Hepatocyte (in vitro differentiated cells): Measurements from ENCODE around the gene TBL1Y. TPM values are rescaled to one million over a fixed set of nuclear protein-coding genes. Genes with fewer than 3 reads are reported as not detected.
"Not testable (repeated sequence)": the region's sequence is repeated elsewhere in the genome, so short reads cannot be mapped to it uniquely, and the experiment has no call there.

Experiments
- DNase-seq: peaks from one replicate; pipeline ENCODE4 v3.0.0-alpha.2; 2016; ENCODE audit warnings: low spot score
- H2AFZ ChIP-seq: fragments of 200-600 bp; sonication (generic); 2 replicates; pipeline ENCODE4 v1.6.0; 2016; ENCODE audit warnings: antibody characterized with exemption, mild to moderate bottlenecking
- H3K27ac ChIP-seq: fragments of 200-600 bp; sonication (generic); 2 replicates; pipeline ENCODE4 v1.5.1; 2016; ENCODE audit warnings: mild to moderate bottlenecking
- H3K27me3 ChIP-seq: fragments of 200-600 bp; sonication (generic); 2 replicates; pipeline ENCODE4 v1.6.1; 2016
- H3K36me3 ChIP-seq: fragments of 200-600 bp; sonication (generic); replicated peaks from 2 replicates; pipeline ENCODE4 v1.5.1; 2016; ENCODE audit warnings: low read depth; ENCODE audit not compliant: insufficient read depth
- H3K4me1 ChIP-seq: fragments of 200-600 bp; sonication (generic); 2 replicates; pipeline ENCODE4 v1.5.1; 2016; ENCODE audit warnings: mild to moderate bottlenecking, moderate library complexity; ENCODE audit not compliant: insufficient read depth
- H3K4me2 ChIP-seq: fragments of 200-600 bp; sonication (generic); 2 replicates; pipeline ENCODE4 v1.6.0; 2016
- H3K4me3 ChIP-seq: fragments of 200-600 bp; sonication (generic); 2 replicates; pipeline ENCODE4 v1.5.1; 2016; ENCODE audit warnings: mild to moderate bottlenecking
- H3K79me2 ChIP-seq: fragments of 200-600 bp; sonication (generic); 2 replicates; pipeline ENCODE4 v1.6.0; 2017; ENCODE audit warnings: mild to moderate bottlenecking
- H3K9me2 ChIP-seq: fragments of 200-600 bp; sonication (generic); replicated peaks from 2 replicates; pipeline ENCODE4 v1.6.0; 2017; ENCODE audit warnings: mild to moderate bottlenecking; ENCODE audit not compliant: insufficient read depth
- H3K9me3 ChIP-seq: fragments of 200-600 bp; sonication (generic); 2 replicates; pipeline ENCODE4 v1.5.1; 2016; ENCODE audit warnings: low read depth, mild to moderate bottlenecking
- H4K20me1 ChIP-seq: fragments of 200-600 bp; sonication (generic); 2 replicates; pipeline ENCODE4 v1.6.0; 2016; ENCODE audit warnings: mild to moderate bottlenecking; ENCODE audit not compliant: insufficient read depth, poor library complexity, severe bottlenecking
- CTCF ChIP-seq: fragments of 200-600 bp; sonication (generic); IDR thresholded peaks from 2 replicates; pipeline ENCODE4 v1.5.1; 2016; ENCODE audit warnings: antibody characterized with exemption, mild to moderate bottlenecking; ENCODE audit not compliant: poor library complexity
- EZH2 ChIP-seq: fragments of 200-600 bp; sonication (generic); IDR thresholded peaks from 2 replicates; pipeline ENCODE4 v1.6.1; 2016; ENCODE audit warnings: antibody characterized with exemption, mild to moderate bottlenecking, borderline replicate concordance
- EZH2phosphoT487 ChIP-seq: fragments of 200-600 bp; sonication (generic); IDR thresholded peaks from one replicate; pipeline ENCODE4 v1.6.1; 2018; ENCODE audit warnings: antibody characterized with exemption, mild to moderate bottlenecking, low read depth, moderate library complexity; ENCODE audit not compliant: unreplicated experiment, severe bottlenecking
- WGBS: methylation state at CpG from one replicate; pipeline ENCODE4 v1.1.6; 2016; ENCODE audit warnings: low lambda C conversion rate; ENCODE audit errors: missing lambda C conversion rate; 5-methylcytosine and 5-hydroxymethylcytosine counted together
- polyA plus RNA-seq: library from polyadenylated mRNA; unstranded; fragments of >200 nt; fragmentation: Nextera tagmentation; extraction: Ambion mirVana; gene quantifications from 2 replicates; pipeline ENCODE4 v1.2.1, GENCODE V29; 2016
- total RNA-seq: library from RNA; depleted of rRNA; stranded (reverse); fragments of >200 nt; gene quantifications from 2 replicates; pipeline ENCODE4 v1.2.3, GENCODE V29; 2014

Gene TBL1Y
- total RNA-seq: not detected in 2 replicates
- not detected in 2 replicates for polyA plus RNA-seq

- no peaks in the 10 kb centered on the region for H3K9me3 ChIP-seq
- no peak within 1 kb of the TSS for H3K27ac ChIP-seq
- H4K20me1 ChIP-seq: no peaks in the 10 kb centered on the region
- no peaks in the 10 kb centered on the region for H3K79me2 ChIP-seq
- H3K4me1 ChIP-seq: no peaks in the 10 kb centered on the region
- no peak for TF ChIP-seq EZH2
- TF ChIP-seq CTCF: no peak
- no peak for TF ChIP-seq EZH2phosphoT487
- H2AFZ ChIP-seq: no peak within 1 kb of the TSS
- no peaks in the 10 kb centered on the region for H3K36me3 ChIP-seq
- no CpG with 5 or more reads among the region's 91 CpGs for WGBS
- H3K9me2 ChIP-seq: no peaks in the 10 kb centered on the region
- no peaks in the 10 kb centered on the region for H3K27me3 ChIP-seq
- H3K4me2 ChIP-seq: no peak within 1 kb of the TSS
- no peak within 1 kb of the TSS for H3K4me3 ChIP-seq
- DNase-seq: no peak
Observed at GRCh38 chrY:6910372-6911252, at the start of gene TBL1Y. TSS of gene TBL1Y (plus strand) at chrY:6910697. CDS start at chrY:7025085, 114,388 bp downstream.

- Histone ChIP-seq H3K27ac (no peak overlapping the region), H3K27me3 (no peaks in the 10 kb centered on the region), H3K79me2 (no peaks in the 10 kb centered on the region), H3K9me2 (no peaks in the 10 kb centered on the region), H3K4me1 (no peaks in the 10 kb centered on the region), H2AFZ (no peak overlapping the region), H3K4me2 (no peak overlapping the region), H3K9me3 (no peaks in the 10 kb centered on the region), H3K36me3 (no peaks in the 10 kb centered on the region), H3K4me3 (no peak overlapping the region), H4K20me1 (no peaks in the 10 kb centered on the region)
- TF ChIP-seq EZH2: no peak
- no peak for TF ChIP-seq CTCF
- no peak for TF ChIP-seq EZH2phosphoT487
- no CpG with 5 or more reads among the region's 3 CpGs for WGBS
- no peak for DNase-seq
Observed at GRCh38 chrY:6894496-6894895, 16.0 kb upstream of the TBL1Y start.

- Histone ChIP-seq H3K27me3 (no peaks in the 10 kb centered on the region), H3K4me1 (no peaks in the 10 kb centered on the region), H3K4me3 (no peak overlapping the region), H3K27ac (no peak overlapping the region), H3K4me2 (no peak overlapping the region), H2AFZ (no peak overlapping the region), H3K9me2 (no peaks in the 10 kb centered on the region), H3K9me3 (no peaks in the 10 kb centered on the region), H3K36me3 (no peaks in the 10 kb centered on the region), H3K79me2 (no peaks in the 10 kb centered on the region), H4K20me1 (no peaks in the 10 kb centered on the region)
- TF ChIP-seq EZH2: no peak
- no peak for TF ChIP-seq CTCF
- no peak for TF ChIP-seq EZH2phosphoT487
- WGBS: no CpG with 5 or more reads among the region's 1 CpG
- no peak for DNase-seq
Observed at GRCh38 chrY:6895236-6895635, 15.3 kb upstream of the TBL1Y start.

GRCh38 chrY:6902116-6902515 is 8.4 kb upstream of the TBL1Y start:
- H3K27me3 ChIP-seq, DNase-seq, H3K36me3 ChIP-seq, H3K79me2 ChIP-seq, H3K4me3 ChIP-seq, H4K20me1 ChIP-seq, H3K27ac ChIP-seq, H2AFZ ChIP-seq, H3K4me2 ChIP-seq, H3K9me2 ChIP-seq, H3K4me1 ChIP-seq, H3K9me3 ChIP-seq: not testable (repeated sequence)
